ENCODE data around the gene ELK4. TPM values are rescaled to one million over a fixed set of nuclear protein-coding genes. Genes with fewer than 3 reads are reported as not detected.
A peak's percentile ranks its signal among the peaks of the same experiment; 100 is the strongest.

The ELK4 gene
- 8.0 and 8.1 TPM in 2 replicates for polyA plus RNA-seq (2013)

GRCh38 chr1:205631768-205632668, at the start of gene ELK4:
ELK4 (minus strand) TSS chr1:205632011; CDS start chr1:205623882, 8,129 bp downstream.
- Histone ChIP-seq H2AFZ (ENCODE audit: insufficient read depth, low read length, poor library complexity) (peak within 1 kb of the TSS; percentile 99), H3K27me3 (ENCODE audit: insufficient read depth, low read length) (no peaks in the 10 kb centered on the region), H4K12ac (ENCODE audit: low read depth, low read length) (peak within 1 kb of the TSS; percentile 99), H3K4ac (ENCODE audit: low read depth, low read length) (peak within 1 kb of the TSS; percentile 97), H3K79me1 (ENCODE audit: low read length) (peaks cover 8% of the 10 kb centered on the region), H3K79me2 (ENCODE audit: control insufficient read depth, insufficient read depth, low read length, poor library complexity) (peaks cover 14% of the 10 kb centered on the region), H3K18ac (ENCODE audit: low read length) (peak within 1 kb of the TSS; percentile 100), H3K14ac (ENCODE audit: low read length) (peak within 1 kb of the TSS; percentile 99), H3K4me1 (ENCODE audit: control insufficient read depth in 1 of 2, insufficient read depth in 2 of 2, low read length in 2 of 2) (peaks cover 0 to 2% of the 10 kb centered on the region in 2 experiments), H2BK12ac (ENCODE audit: low read length) (peak within 1 kb of the TSS; percentile 66), H3K4me3 (ENCODE audit: low read depth, low read length) (peak within 1 kb of the TSS; percentile 76), H3K9ac (ENCODE audit: low read length) (peak within 1 kb of the TSS; percentile 95), H4K91ac (ENCODE audit: low read depth, low read length) (peak within 1 kb of the TSS; percentile 99), H3K23ac (ENCODE audit: low read length) (no peak within 1 kb of the TSS), H3K9me3 (ENCODE audit: insufficient read depth, low read depth, low read length) (no peaks in the 10 kb centered on the region), H2AK5ac (ENCODE audit: low read length) (peak within 1 kb of the TSS; percentile 69), H2BK120ac (ENCODE audit: insufficient read depth, low read length, poor library complexity) (peak within 1 kb of the TSS; percentile 96), H3K4me2 (ENCODE audit: low read length) (peak within 1 kb of the TSS; percentile 83), H4K8ac (ENCODE audit: low read depth, low read length) (peak within 1 kb of the TSS; percentile 100), H2BK5ac (ENCODE audit: low read depth, low read length, poor library complexity) (peak within 1 kb of the TSS; percentile 98), H3K27ac (ENCODE audit: low read depth, low read length) (peak within 1 kb of the TSS; percentile 99), H3K36me3 (ENCODE audit: control insufficient read depth in 1 of 2, insufficient read depth in 2 of 2, low read length in 2 of 2) (no peaks in the 10 kb centered on the region)
- no CpG with 5 or more reads among the region's 83 CpGs for WGBS (ENCODE audit: extremely low coverage, insufficient coverage, insufficient read length)
- DNase-seq: peak; percentile 97 to 98

- H4K8ac ChIP-seq (ENCODE audit: low read depth, low read length): no peak overlapping the region
- H3K4me2 ChIP-seq (ENCODE audit: low read length): no peak overlapping the region
- no peak overlapping the region for H3K9ac ChIP-seq (ENCODE audit: low read length)
- peaks cover 4 to 13% of the 10 kb centered on the region in 2 experiments for H3K4me1 ChIP-seq (ENCODE audit: control insufficient read depth in 1 of 2, insufficient read depth in 2 of 2, low read length in 2 of 2)
- no peak overlapping the region for H3K23ac ChIP-seq (ENCODE audit: low read length)
- no CpG with 5 or more reads among the region's 3 CpGs for WGBS (ENCODE audit: extremely low coverage, insufficient coverage, insufficient read length)
- H3K14ac ChIP-seq (ENCODE audit: low read length): no peak overlapping the region
- no peak overlapping the region for H2AK5ac ChIP-seq (ENCODE audit: low read length)
- no peak overlapping the region for H4K91ac ChIP-seq (ENCODE audit: low read depth, low read length)
- H2BK5ac ChIP-seq (ENCODE audit: low read depth, low read length, poor library complexity): no peak overlapping the region
- peak in 1 of 2 donors; percentile 27 for DNase-seq
- H3K9me3 ChIP-seq (ENCODE audit: insufficient read depth, low read depth, low read length): peaks cover 2% of the 10 kb centered on the region
- H2AFZ ChIP-seq (ENCODE audit: insufficient read depth, low read length, poor library complexity): no peak overlapping the region
- H3K4me3 ChIP-seq (ENCODE audit: low read depth, low read length): no peak overlapping the region
- no peaks in the 10 kb centered on the region for H3K36me3 ChIP-seq (ENCODE audit: control insufficient read depth in 1 of 2, insufficient read depth in 2 of 2, low read length in 2 of 2)
- no peak overlapping the region for H4K12ac ChIP-seq (ENCODE audit: low read depth, low read length)
- H3K27me3 ChIP-seq (ENCODE audit: insufficient read depth, low read length): no peaks in the 10 kb centered on the region
- no peak overlapping the region for H2BK120ac ChIP-seq (ENCODE audit: insufficient read depth, low read length, poor library complexity)
- H3K27ac ChIP-seq (ENCODE audit: low read depth, low read length): no peak overlapping the region
- no peak overlapping the region for H3K18ac ChIP-seq (ENCODE audit: low read length)
- H3K4ac ChIP-seq (ENCODE audit: low read depth, low read length): no peak overlapping the region
- no peaks in the 10 kb centered on the region for H3K79me2 ChIP-seq (ENCODE audit: control insufficient read depth, insufficient read depth, low read length, poor library complexity)
- H2BK12ac ChIP-seq (ENCODE audit: low read length): no peak overlapping the region
- peaks cover 6% of the 10 kb centered on the region for H3K79me1 ChIP-seq (ENCODE audit: low read length)
Observed at GRCh38 chr1:205681364-205681763, 49.6 kb upstream of the ELK4 start.

- Histone ChIP-seq H3K79me1 (ENCODE audit: low read length) (peaks cover 6% of the 10 kb centered on the region), H4K12ac (ENCODE audit: low read depth, low read length) (peak within 1 kb of the TSS; percentile 45), H3K4ac (ENCODE audit: low read depth, low read length) (no peak within 1 kb of the TSS), H3K9ac (ENCODE audit: low read length) (peak within 1 kb of the TSS; percentile 71), H3K27me3 (ENCODE audit: insufficient read depth, low read length) (no peaks in the 10 kb centered on the region), H4K8ac (ENCODE audit: low read depth, low read length) (peak within 1 kb of the TSS; percentile 59), H3K4me3 (ENCODE audit: low read depth, low read length) (peak within 1 kb of the TSS; percentile 88), H2BK120ac (ENCODE audit: insufficient read depth, low read length, poor library complexity) (peak within 1 kb of the TSS; percentile 26), H3K18ac (ENCODE audit: low read length) (peak within 1 kb of the TSS; percentile 28), H3K79me2 (ENCODE audit: control insufficient read depth, insufficient read depth, low read length, poor library complexity) (no peaks in the 10 kb centered on the region), H2BK5ac (ENCODE audit: low read depth, low read length, poor library complexity) (peak within 1 kb of the TSS; percentile 8), H3K9me3 (ENCODE audit: insufficient read depth, low read depth, low read length) (peaks cover 2% of the 10 kb centered on the region), H2AFZ (ENCODE audit: insufficient read depth, low read length, poor library complexity) (peak within 1 kb of the TSS; percentile 82), H2AK5ac (ENCODE audit: low read length) (no peak within 1 kb of the TSS), H3K36me3 (ENCODE audit: control insufficient read depth in 1 of 2, insufficient read depth in 2 of 2, low read length in 2 of 2) (no peaks in the 10 kb centered on the region), H3K23ac (ENCODE audit: low read length) (no peak within 1 kb of the TSS), H3K14ac (ENCODE audit: low read length) (peak within 1 kb of the TSS; percentile 27), H4K91ac (ENCODE audit: low read depth, low read length) (peak within 1 kb of the TSS; percentile 58), H3K4me1 (ENCODE audit: control insufficient read depth in 1 of 2, insufficient read depth in 2 of 2, low read length in 2 of 2) (peaks cover 4 to 13% of the 10 kb centered on the region in 2 experiments), H3K27ac (ENCODE audit: low read depth, low read length) (no peak within 1 kb of the TSS), H2BK12ac (ENCODE audit: low read length) (peak within 1 kb of the TSS; percentile 18), H3K4me2 (ENCODE audit: low read length) (peak within 1 kb of the TSS; percentile 99)
- no CpG with 5 or more reads among the region's 86 CpGs for WGBS (ENCODE audit: extremely low coverage, insufficient coverage, insufficient read length)
- DNase-seq: no peak
Observed at GRCh38 chr1:205680073-205680851, 48.5 kb upstream of the ELK4 start, which contains the start of gene SLC45A3. SLC45A3 (minus strand) TSS chr1:205680509; CDS start chr1:205664656, 15,853 bp downstream.

Data from trophoblast cell (in vitro differentiated cells and primary cell).